ENCODE results near the gene GSE1.

Gene GSE1

DNA sequence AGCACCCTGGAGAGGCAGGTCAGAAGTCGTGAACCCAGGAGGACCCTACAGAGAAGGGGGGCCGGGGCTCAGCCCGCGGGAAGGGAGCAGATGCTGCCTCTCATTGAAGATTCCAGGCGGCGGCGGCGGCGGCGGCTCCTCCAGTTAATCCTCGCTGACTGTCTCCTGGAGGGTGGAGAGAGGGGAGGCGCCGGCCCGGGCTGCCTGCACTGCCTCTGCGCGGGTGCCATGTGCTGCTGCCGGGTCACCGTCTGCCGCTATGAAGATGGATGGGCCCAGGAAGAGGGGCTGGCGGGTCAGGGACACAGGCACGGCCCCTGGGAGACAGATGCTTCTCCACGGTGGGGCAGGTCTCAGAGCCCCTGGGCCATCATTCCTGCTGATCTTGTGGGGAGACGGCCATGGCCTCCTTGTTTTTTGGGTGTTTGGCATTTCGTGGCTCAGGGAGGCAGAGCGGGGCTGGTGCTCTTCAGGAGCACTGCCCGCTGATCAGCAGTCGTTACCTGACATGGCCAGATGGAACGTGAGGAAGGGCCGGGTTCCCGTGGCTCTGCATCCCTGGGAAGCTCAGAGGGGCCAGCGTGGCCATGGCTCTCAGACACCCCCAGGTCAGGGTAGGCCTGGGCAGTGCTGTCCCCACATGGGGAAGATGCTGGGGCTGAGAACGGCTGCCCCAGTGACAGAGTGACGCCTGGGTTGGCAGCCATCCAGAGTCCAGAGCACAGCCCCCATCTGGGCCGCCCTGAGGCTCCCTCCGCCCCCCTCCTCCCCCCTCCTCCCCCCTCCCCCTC, 39.5 kb downstream of the GSE1 start:
- peak overlapping the region; percentile 50 to 78 for H3K27ac ChIP-seq
- intact Hi-C loops (cut with DNase I; ENCODE audit: low total_unique reads) = no loop called here
- DNase-seq = peak; percentile 66 to 82
- no peaks in the 10 kb centered on the region for H3K27me3 ChIP-seq
- TF ChIP-seq, protein P1, sequence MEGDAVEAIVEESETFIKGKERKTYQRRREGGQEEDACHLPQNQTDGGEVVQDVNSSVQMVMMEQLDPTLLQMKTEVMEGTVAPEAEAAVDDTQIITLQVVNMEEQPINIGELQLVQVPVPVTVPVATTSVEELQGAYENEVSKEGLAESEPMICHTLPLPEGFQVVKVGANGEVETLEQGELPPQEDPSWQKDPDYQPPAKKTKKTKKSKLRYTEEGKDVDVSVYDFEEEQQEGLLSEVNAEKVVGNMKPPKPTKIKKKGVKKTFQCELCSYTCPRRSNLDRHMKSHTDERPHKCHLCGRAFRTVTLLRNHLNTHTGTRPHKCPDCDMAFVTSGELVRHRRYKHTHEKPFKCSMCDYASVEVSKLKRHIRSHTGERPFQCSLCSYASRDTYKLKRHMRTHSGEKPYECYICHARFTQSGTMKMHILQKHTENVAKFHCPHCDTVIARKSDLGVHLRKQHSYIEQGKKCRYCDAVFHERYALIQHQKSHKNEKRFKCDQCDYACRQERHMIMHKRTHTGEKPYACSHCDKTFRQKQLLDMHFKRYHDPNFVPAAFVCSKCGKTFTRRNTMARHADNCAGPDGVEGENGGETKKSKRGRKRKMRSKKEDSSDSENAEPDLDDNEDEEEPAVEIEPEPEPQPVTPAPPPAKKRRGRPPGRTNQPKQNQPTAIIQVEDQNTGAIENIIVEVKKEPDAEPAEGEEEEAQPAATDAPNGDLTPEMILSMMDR (IDR thresholded peaks at IDR 0.05) = no peak
- peaks cover 35 to 74% (median 37%) of the 10 kb centered on the region in 3 donors for H3K36me3 ChIP-seq
- no peak overlapping the region for H3K4me3 ChIP-seq
- H3K9me3 ChIP-seq = no peaks in the 10 kb centered on the region
- H3K4me1 ChIP-seq = peaks cover 0 to 39% (median 22%) of the 10 kb centered on the region in 4 donors

DNA sequence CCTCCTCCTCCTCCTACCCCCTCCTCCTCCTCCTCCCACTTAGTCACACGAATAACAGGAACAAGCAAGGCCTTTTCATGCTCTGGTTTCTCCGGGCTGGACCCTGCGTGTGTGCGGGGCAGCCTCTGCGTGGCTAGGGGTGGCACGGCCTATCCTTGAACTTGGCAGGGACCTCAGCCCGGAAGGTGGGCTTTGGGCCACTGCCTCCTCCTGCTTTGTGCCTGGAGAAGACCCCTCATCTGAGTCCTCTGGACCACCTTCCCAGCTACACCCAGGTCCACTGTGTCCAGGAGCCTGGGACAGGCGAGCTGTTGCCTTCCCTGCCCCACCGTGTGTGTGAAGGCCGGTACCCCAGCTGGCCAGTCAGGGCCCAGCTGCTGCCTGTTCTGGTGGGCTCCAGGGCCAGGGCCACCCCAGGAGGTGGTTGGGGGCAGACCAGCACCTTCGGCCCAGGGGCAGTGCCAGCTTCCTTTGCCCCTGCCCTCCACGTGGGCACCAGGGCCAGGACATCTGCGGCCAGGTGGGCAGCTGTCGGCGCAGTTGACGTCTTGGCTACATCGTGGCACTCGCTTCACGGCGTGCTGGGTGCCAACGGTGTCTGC, 40.3 kb downstream of the GSE1 start:
- peak overlapping the region; percentile 46 to 67 for H3K27ac ChIP-seq
- H3K27me3 ChIP-seq = no peaks in the 10 kb centered on the region
- intact Hi-C loops (cut with DNase I; ENCODE audit: low total_unique reads) = no loop called here
- H3K4me1 ChIP-seq = peaks cover 0 to 39% (median 22%) of the 10 kb centered on the region in 4 donors
- H3K9me3 ChIP-seq = no peaks in the 10 kb centered on the region
- H3K36me3 ChIP-seq = peaks cover 43 to 74% (median 45%) of the 10 kb centered on the region in 3 donors
- no peak for DNase-seq
- TF ChIP-seq, protein P1 (IDR thresholded peaks at IDR 0.05) = no peak
- H3K4me3 ChIP-seq = no peak overlapping the region

DNA sequence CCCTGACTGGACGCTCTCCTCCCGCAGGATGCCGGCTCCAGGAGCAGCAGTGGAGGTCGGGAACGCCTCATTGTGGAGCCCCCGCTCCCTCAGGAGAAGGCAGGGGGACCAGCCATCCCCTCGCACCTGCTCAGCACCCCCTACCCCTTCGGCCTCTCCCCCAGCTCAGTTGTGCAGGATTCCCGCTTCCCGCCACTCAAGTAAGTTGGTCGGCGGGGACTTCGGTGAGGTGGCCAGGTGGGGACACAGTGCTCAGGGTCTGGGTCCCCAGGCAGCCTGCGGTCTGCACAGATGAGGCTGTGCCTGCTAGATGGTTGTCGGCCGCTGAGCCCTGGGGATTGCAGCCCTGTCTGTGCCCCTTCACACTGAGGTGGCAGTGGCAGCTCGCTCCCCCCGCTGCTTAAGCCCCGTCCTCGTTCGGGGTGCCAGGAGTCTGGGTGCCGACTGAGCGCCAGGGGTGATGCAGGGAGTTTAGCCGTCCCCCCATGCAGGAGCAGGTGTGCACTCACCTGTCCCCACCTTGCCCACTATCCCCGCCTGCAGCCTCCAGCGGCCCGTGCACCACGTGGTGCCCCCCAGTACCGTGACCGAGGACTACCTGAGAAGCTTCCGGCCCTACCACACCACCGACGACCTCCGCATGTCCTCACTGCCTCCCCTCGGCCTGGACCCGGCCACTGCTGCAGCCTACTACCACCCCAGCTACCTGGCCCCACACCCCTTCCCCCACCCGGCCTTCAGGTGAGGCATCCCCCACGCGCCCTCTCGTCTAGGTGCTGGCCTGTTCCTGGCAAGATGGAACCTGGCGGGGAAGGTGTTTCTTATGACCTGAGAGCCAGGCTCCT, 41.4 kb downstream of the GSE1 start:
- Histone ChIP-seq H3K4me3 (no peak overlapping the region), H3K27ac (no peak overlapping the region), H3K4me1 (peaks cover 0 to 39% (median 22%) of the 10 kb centered on the region in 4 donors), H3K27me3 (no peaks in the 10 kb centered on the region), H3K36me3 (peaks cover 47 to 74% (median 56%) of the 10 kb centered on the region in 3 donors), H3K9me3 (no peaks in the 10 kb centered on the region)
- DNase-seq = no peak
- intact Hi-C loops (cut with DNase I; ENCODE audit: low total_unique reads) = no loop called here
- TF ChIP-seq, protein P1 (IDR thresholded peaks at IDR 0.05) = no peak

DNA sequence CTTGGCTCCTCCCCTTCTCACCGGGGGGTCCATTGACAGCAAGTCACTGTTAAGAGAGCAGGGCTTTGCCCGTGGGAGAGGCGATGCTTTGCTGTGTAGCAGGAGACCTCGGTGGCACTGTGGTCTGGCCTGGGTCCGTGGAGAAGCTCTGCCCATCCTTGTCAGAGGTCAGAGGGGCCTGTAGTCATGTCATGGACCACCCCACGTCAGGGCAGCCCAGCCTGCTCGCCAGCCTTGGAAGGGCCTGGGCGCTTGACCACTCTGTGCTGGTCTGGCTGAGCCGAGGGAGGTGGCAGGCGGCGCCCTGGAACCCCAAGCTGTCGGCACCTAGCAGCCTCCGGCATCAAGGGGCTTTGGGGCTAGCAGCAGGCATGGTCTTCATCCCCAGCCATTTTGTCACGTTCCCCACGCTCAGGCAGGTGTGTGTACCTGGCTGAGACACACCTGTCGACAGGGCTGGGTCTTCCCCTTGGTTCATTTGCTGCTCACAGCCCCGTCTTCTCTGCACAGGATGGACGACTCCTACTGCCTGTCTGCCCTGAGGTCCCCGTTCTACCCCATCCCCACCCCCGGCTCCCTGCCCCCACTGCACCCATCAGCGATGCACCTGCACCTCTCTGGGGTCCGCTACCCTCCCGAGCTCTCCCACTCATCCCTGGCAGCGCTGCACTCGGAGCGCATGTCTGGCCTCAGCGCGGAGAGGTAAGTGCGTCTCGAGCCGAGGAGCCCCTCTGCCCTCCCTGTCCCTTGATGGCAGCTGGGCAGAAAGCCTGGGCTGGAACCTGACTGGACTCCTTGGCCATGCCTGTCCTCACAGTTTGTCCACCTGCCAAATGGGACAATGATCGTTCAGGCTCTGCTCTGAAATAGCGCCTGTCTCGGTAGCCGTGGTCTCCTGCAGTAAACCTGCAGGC, 42.4 kb downstream of the GSE1 start:
- peaks cover 47 to 67% (median 56%) of the 10 kb centered on the region in 3 donors for H3K36me3 ChIP-seq
- H3K27me3 ChIP-seq = no peaks in the 10 kb centered on the region
- H3K9me3 ChIP-seq = no peaks in the 10 kb centered on the region
- DNase-seq = no peak
- peaks cover 0 to 38% (median 22%) of the 10 kb centered on the region in 4 donors for H3K4me1 ChIP-seq
- no peak overlapping the region for H3K4me3 ChIP-seq
- H3K27ac ChIP-seq = no peak overlapping the region
- TF ChIP-seq, protein P1 (IDR thresholded peaks at IDR 0.05) = no peak
- intact Hi-C loops (cut with DNase I; ENCODE audit: low total_unique reads) = no loop called here
